Natural killer cell (primary cell): ENCODE results near the gene EGFL8. TPM values are rescaled to one million over a fixed set of nuclear protein-coding genes. Genes with fewer than 3 reads are reported as not detected.

Experiments used
- total RNA-seq, 4 donors: library from RNA; stranded (reverse); fragments of 120-200 nt in 1 of 4; gene quantifications; one replicate each; pipeline versions ENCODE4 v1.2.3 to v1.2.4, GENCODE V29; 2013 to 2022

The EGFL8 gene
- total RNA-seq, 3 donors from 2014 or later (not counting 1 experiment from before 2014, with no cell fraction given): 18.2 to 22.9 (median 20.1) TPM

Other genes starting within 250 kb of the EGFL8 start
- gene C2, start 236.9 kb upstream of the EGFL8 start, total RNA-seq: 1 to 10 TPM in 2 of 3 donors, under 1 TPM in 1; 0.55 to 1.3 (median 1.0) TPM
- under 1 TPM in 1 of 3 donors, not detected in 2; 0.45 TPM for gene CFB, start 218.5 kb upstream of the EGFL8 start, total RNA-seq
- gene NELFE, start 205.6 kb upstream of the EGFL8 start, total RNA-seq: 10 to 100 TPM; 52.6 to 62.3 (median 56.3) TPM
- 100 to 1,000 TPM; 119 to 184 (median 151) TPM for gene SKIC2, start 205.4 kb upstream of the EGFL8 start, total RNA-seq
- gene DXO, start 192.5 kb upstream of the EGFL8 start, total RNA-seq: 10 to 100 TPM; 37.9 to 54.3 (median 49.0) TPM
- gene C4A, start 182.5 kb upstream of the EGFL8 start, total RNA-seq: 1 to 10 TPM; 5.0 to 8.2 (median 5.4) TPM
- 1 to 10 TPM; 4.0 to 5.1 (median 4.6) TPM for gene C4B, start 149.8 kb upstream of the EGFL8 start, total RNA-seq
- under 1 TPM in 2 of 3 donors, not detected in 1; 0.28 to 0.43 TPM for gene CYP21A2, start 126.2 kb upstream of the EGFL8 start, total RNA-seq
- gene TNXB, start 55.3 kb upstream of the EGFL8 start, total RNA-seq: 10 to 100 TPM; 11.7 to 15.2 (median 13.5) TPM
- gene ATF6B, start 36.3 kb upstream of the EGFL8 start, total RNA-seq: 100 to 1,000 TPM; 157 to 187 (median 178) TPM
- 1 to 10 TPM; 1.8 to 3.2 (median 2.4) TPM for gene FKBPL, start 34.3 kb upstream of the EGFL8 start, total RNA-seq
- under 1 TPM; 0.38 to 0.63 (median 0.54) TPM for gene PRRT1, start 12.7 kb upstream of the EGFL8 start, total RNA-seq
- gene PPT2, start 10.5 kb upstream of the EGFL8 start, total RNA-seq: 10 to 100 TPM; 16.3 to 28.3 (median 19.0) TPM
- 10 to 100 TPM; 29.5 to 31.9 (median 31.2) TPM for gene AGPAT1, start 11.5 kb downstream of the EGFL8 start, total RNA-seq
- gene RNF5, start 13.8 kb downstream of the EGFL8 start, total RNA-seq: 10 to 100 TPM; 35.1 to 39.2 (median 36.6) TPM
- gene AGER, start 19.7 kb downstream of the EGFL8 start, total RNA-seq: 10 to 100 TPM; 19.0 to 25.1 (median 22.9) TPM
- gene PBX2, start 25.6 kb downstream of the EGFL8 start, total RNA-seq: 100 to 1,000 TPM; 111 to 116 (median 112) TPM
- 100 to 1,000 TPM; 216 to 240 (median 221) TPM for gene GPSM3, start 28.0 kb downstream of the EGFL8 start, total RNA-seq
- gene NOTCH4, start 59.5 kb downstream of the EGFL8 start, total RNA-seq: 1 to 10 TPM; 2.6 to 4.8 (median 2.7) TPM
- gene TSBP1, start 207.3 kb downstream of the EGFL8 start, total RNA-seq: not detected
- not detected for gene BTNL2, start 242.6 kb downstream of the EGFL8 start, total RNA-seq